ENCODE results near the gene ATXN1.
"Not testable (repeated sequence)": the region's sequence is repeated elsewhere in the genome, so short reads cannot be mapped to it uniquely, and the experiment has no call there.

The ATXN1 gene

DNA sequence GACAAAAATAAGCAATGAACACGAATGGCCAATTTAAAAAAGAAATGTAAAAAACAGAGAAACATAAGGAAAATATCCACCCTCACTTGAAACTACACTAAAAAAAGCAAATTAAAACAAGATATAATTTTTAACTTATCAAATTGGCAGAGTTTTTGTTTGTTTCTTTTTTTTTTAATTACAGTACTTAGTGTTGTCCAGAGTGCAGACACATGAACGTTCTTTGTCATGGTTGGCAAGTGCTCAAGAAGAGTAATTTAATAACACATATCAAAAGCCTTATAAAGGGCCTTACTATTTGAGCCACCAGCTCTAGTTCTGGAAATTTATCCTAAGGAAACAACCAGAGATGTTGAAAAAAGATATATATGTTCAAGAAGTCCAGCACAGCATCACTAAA is 142.3 kb downstream of the ATXN1 start:
- no peak for DNase-seq (ENCODE audit: low read depth in 2 of 2)

GRCh38 chr6:16615215-16615614 is 146.0 kb downstream of the ATXN1 start:
- DNase-seq (ENCODE audit: low read depth in 2 of 2), result not testable (repeated sequence)

DNA sequence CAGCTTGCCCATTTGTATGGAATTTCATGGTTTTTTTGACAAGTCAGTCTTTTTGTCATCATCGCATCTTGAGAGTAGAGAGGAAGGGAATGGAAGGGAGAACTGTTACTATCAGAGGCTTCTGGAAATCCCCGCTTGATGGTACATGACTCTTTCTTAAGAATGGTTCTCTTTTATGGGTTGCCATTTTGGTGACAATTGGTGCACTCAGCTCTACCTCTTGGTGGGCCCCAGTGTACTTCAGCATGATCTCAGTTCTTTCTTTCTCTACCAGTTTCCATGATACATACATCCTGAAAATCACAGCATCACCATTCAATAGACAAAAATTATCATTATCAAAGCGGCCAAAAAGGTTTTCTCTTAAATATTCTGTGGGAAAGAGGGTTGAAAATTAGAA is 147.1 kb downstream of the ATXN1 start:
- DNase-seq (ENCODE audit: low read depth in 2 of 2), result not testable (repeated sequence)

- not testable (repeated sequence) for DNase-seq (ENCODE audit: low read depth in 2 of 2)
These were observed 147.8 kb downstream of the ATXN1 start for GRCh38 chr6:16613504-16613903.

DNA sequence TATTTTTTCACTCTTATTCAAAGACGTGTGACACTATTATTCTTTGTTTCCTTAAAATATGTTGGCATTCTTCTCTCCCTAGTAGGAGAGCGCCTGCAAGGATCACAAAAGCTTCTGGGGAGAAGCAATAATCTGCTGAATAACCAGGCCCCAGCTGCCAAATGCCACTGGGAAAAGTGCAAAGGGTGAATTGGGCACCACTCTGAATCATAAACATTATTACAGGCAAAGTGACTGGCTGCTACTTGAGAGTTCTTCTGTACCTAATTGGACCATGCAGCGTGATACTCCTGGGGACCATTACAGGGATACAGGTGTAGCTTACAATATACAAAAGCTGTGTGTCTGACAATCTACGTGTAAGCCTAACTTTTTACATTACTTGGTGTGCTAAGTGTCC is 152.8 kb downstream of the ATXN1 start:
- no peak for DNase-seq (ENCODE audit: low read depth in 2 of 2)

- DNase-seq (ENCODE audit: low read depth in 2 of 2), result no peak
These were observed 159.2 kb downstream of the ATXN1 start for GRCh38 chr6:16602035-16602434.

DNA sequence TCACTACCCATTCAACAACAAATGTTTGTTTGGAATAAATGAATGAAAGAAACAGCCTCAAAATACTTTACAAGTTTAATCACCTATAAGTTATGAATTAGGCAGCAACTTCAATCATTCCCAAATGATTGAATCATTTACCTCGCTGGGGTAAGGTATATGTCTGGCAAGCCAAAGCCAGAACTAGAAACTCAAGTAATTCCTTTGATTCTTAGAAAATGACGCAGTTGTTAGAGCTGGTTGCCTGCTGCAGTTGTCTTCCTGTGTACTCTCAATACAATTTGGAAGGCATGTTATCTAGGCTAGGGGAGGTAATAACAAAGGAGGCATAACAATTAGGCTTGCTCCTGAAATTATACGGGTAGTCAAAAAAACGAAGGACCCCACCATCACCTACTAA is 160.6 kb downstream of the ATXN1 start:
- DNase-seq (ENCODE audit: low read depth in 2 of 2), result no peak

DNA sequence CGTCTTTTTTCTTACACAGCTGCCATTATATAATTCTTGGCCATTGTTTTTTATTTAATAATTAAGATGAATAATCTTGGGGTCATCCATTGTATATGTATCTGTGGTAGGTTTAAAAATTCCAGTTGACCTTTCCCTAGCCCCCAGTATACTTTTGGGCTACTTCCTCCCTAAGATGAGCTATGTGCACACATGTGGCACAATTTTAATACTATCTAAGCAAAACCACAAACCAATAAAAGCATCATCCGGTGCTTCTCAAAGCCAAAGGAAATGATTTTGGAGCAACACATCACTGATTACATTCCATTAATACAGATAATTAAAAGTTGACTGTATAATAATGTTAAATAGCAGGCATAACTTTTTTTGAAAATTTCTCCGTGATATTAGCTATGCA is 161.2 kb downstream of the ATXN1 start:
- DNase-seq (ENCODE audit: low read depth in 2 of 2), result no peak

GRCh38 chr6:16596616-16597331 is 164.5 kb downstream of the ATXN1 start:
- no peak for DNase-seq (ENCODE audit: low read depth in 2 of 2)

DNA sequence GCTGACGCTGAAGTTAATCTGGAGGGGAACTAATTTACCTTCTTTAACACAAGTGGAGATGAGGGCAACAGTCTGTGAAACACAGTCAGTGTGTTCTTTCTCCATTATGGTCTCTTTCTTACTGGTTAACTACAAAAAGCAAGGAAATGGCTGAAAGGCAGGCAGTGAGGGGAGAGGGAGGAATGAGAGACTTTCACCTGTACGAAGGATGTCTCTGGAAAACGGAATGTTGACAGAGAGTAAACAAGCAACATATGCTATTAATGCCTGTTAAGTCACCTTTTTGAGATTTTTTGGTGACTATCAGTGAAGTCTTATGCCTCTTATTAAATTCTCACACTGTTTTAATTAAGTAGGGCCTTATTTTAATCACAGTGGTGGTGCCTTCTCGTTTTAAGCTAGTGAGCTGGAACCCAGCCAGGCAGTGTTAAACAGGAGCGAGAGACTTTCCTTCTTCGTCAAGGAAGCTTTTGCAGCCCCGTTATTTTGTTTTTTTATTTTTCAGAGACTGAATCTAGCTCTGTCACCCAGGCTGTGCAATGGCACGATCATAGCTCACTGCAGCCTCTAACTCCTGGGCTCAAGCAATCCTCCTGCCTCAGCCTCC is 165.6 kb downstream of the ATXN1 start:
- DNase-seq (ENCODE audit: low read depth in 2 of 2), result no peak

- DNase-seq (ENCODE audit: low read depth in 2 of 2), result no peak
These were observed 166.4 kb downstream of the ATXN1 start for GRCh38 chr6:16594849-16595248.

DNA sequence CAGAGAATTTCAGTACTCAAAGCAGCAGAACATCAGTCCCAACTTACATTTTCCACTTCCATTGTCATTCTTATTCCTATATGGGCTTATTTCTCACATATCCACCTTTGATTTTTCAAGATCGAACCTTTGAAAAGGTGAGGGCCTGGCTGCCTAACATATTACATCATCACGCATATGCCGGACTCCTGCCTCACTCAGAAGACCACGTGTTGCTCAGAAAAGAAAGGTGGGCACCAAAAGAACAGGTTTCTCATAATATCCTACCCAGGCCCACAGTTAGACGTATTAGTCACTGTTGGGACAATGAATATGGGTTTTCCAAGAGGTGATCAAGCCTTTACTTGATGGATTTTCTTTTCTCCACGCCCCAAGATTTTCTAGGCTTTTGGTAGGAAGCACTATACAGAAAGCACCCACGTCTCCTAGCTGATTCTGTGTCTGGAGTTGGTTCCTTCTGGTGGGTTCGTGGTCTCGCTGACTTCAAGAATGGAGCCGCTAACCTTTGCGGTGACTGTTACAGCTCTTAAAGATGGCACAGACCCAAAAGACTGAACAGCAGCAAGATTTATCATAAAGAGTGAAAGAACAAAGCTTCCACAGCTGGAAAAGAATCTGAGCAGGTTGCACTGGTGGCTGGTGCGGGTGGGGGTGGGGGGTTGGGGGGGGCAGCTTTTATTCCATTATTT is 168.9 kb downstream of the ATXN1 start:
- DNase-seq (ENCODE audit: low read depth in 2 of 2), result no peak

GRCh38 chr6:16591396-16592222 is 169.7 kb downstream of the ATXN1 start:
- no peak for DNase-seq (ENCODE audit: low read depth in 2 of 2)

- peak in 1 of 2 experiments; percentile 8 for DNase-seq (ENCODE audit: low read depth in 2 of 2)
These were observed 175.5 kb downstream of the ATXN1 start for GRCh38 chr6:16585805-16586204.

DNA sequence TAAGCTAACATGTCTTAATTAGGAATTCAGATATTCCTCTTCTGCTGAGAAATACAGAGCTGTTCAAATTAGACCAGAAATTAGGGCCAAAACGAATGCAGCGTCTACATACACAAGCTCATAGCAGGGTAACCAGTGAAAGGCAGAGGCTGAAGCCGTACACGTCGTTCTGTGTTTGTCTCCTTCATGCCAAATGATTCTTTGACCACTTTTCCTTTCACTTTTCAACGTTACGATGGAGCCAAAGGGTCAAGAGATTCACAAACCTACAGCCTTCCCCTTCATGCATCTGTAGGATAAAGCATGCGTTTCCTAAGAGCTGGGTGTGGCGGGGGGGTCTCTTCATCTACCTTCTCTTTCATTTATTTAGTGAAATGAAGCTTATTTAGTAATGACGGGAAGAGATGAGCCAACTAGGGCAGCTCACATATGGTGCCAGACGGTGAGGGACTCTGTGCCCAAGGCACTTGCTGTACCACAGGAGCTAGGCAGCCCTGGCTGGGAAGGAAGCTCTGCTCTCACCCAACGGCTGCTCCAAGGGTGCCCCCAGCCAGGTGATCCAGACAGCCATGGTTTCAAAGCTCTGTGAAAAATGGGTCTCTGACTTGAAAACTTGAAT is 178.0 kb downstream of the ATXN1 start:
- no peak for DNase-seq (ENCODE audit: low read depth in 2 of 2)

- DNase-seq (ENCODE audit: low read depth in 2 of 2), result no peak
These were observed 178.7 kb downstream of the ATXN1 start for GRCh38 chr6:16582446-16583143.

DNA sequence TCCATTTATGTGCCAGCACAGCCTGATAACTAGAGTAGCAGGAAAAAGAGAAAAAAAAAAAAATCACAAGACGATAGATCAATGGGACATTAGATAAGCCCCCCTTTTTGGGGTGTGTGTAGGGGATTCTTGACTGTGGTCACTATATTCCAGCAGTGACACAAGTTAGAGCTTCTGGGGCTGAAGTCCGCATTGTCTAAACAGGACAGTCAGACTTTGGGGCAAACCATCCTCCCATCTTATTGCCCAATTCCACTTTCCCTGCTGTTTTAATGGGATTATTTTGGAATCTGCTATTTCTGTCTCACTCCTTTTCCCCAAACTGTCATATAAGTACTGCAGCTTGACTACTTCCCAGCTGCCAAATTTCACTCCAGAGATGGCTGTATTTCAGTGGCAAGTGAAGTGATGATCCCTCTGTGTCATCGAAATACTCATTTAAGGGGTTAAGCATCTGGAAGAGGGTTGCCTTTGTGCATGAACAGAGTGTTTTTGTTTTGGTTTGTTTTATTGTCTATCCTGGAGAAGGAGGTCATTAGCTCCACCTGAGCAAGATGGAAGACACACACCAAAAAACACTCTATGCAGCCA is 182.5 kb downstream of the ATXN1 start:
- DNase-seq (ENCODE audit: low read depth in 2 of 2), result no peak

- DNase-seq (ENCODE audit: low read depth in 2 of 2), result no peak
These were observed 184.6 kb downstream of the ATXN1 start for GRCh38 chr6:16576451-16577368.

GRCh38 chr6:16575655-16576054 is 185.6 kb downstream of the ATXN1 start:
- DNase-seq (ENCODE audit: low read depth in 2 of 2), result no peak

GRCh38 chr6:16572943-16573342 is 188.3 kb downstream of the ATXN1 start:
- DNase-seq (ENCODE audit: low read depth in 2 of 2), result no peak

Measured in fibroblast of skin of left quadriceps (primary cell).